SK-N-SH (cell line): ENCODE data around the gene TMEM50B. TPM values are rescaled to one million over a fixed set of nuclear protein-coding genes. Genes with fewer than 3 reads are reported as not detected.
A peak's percentile ranks its signal among the peaks of the same experiment; 100 is the strongest.

Source experiments
- CTCF ChIA-PET: fragments of 300-600, 350-600 bp; formaldehyde crosslinking; extraction: SDS; loops from one replicate; lab custom pipeline; 2021; lab: Yijun Ruan, JAX
- POLR2A ChIA-PET: fragments of 350-600 bp; sonication (Branson Sonifier 250); formaldehyde crosslinking; extraction: SDS; loops from one replicate; lab custom pipeline; 2020; ENCODE audit warnings: antibody characterized with exemption, inconsistent platforms; lab: Yijun Ruan, JAX
- DNase-seq: peaks from one replicate; pipeline ENCODE4 v3.0.0; 2012
- H2AFZ ChIP-seq: fragments of 200-600 bp; sonication (generic); 2 replicates; pipeline ENCODE4 v1.8.1; 2016; ENCODE audit warnings: antibody characterized with exemption, mild to moderate bottlenecking, low read depth
- H3F3A ChIP-seq: fragments of 200-600 bp; sonication (generic); replicated peaks from 2 replicates; pipeline ENCODE3; 2016; ENCODE audit warnings: antibody characterized with exemption, mild to moderate bottlenecking; ENCODE audit not compliant: insufficient read depth
- H3K27ac ChIP-seq, 2 experiments: fragments of 200-500 bp in 1 of 2; fragments of 200-600 bp in 1 of 2; sonication (Bioruptor generic) in 1 of 2; sonication (generic), shearing (Covaris generic) in 1 of 2; 2 replicates each; pipeline versions ENCODE4 v1.5.1 to v1.6.1; 2014 to 2016; ENCODE audit warnings: low read depth in 2 of 2, inconsistent platforms in 1 of 2, low read length in 1 of 2, mild to moderate bottlenecking in 1 of 2, mixed read lengths in 1 of 2
- H3K27me3 ChIP-seq: fragments of 200-600 bp; sonication (generic), shearing (Covaris generic); 2 replicates; pipeline ENCODE4 v1.6.1; 2016; ENCODE audit warnings: mixed run types; ENCODE audit not compliant: insufficient read depth
- H3K36me3 ChIP-seq, 2 experiments: fragments of 200-500 bp in 1 of 2; fragments of 200-600 bp in 1 of 2; sonication (Bioruptor generic) in 1 of 2; sonication (generic) in 1 of 2; replicated peaks in 1 of 2; 2 replicates each; pipeline versions ENCODE3 to v1.5.1; 2014 to 2016; ENCODE audit warnings: low read length in 1 of 2, mild to moderate bottlenecking in 1 of 2; ENCODE audit not compliant: insufficient read depth in 2 of 2, control insufficient read depth in 1 of 2
- H3K4me1 ChIP-seq, 2 experiments: fragments of 200-500 bp in 1 of 2; fragments of 200-600 bp in 1 of 2; sonication (Bioruptor generic) in 1 of 2; sonication (generic), shearing (Covaris generic) in 1 of 2; 2 replicates each; pipeline versions ENCODE4 v1.5.1 to v1.6.1; 2014 to 2016; ENCODE audit warnings: low read depth in 1 of 2, low read length in 1 of 2, mixed run types in 1 of 2; ENCODE audit not compliant: insufficient read depth in 2 of 2, control insufficient read depth in 1 of 2
- H3K4me2 ChIP-seq: fragments of 200-600 bp; sonication (generic), shearing (Covaris generic); 2 replicates; pipeline ENCODE4 v1.6.1; 2017; ENCODE audit warnings: mixed run types
- H3K4me3 ChIP-seq, 2 experiments: fragments of 200-500 bp in 1 of 2; fragments of 200-600 bp in 1 of 2; sonication (Bioruptor generic) in 1 of 2; sonication (generic), shearing (Covaris generic) in 1 of 2; 2 replicates each; pipeline versions ENCODE4 v1.5.1 to v1.8.1; 2014 to 2016; ENCODE audit warnings: low read depth in 2 of 2, inconsistent platforms in 1 of 2, low read length in 1 of 2, mild to moderate bottlenecking in 1 of 2, mixed read lengths in 1 of 2, moderate library complexity in 1 of 2
- H3K79me2 ChIP-seq: fragments of 200-600 bp; sonication (generic); 2 replicates; pipeline ENCODE4 v1.8.1; 2017; ENCODE audit warnings: mild to moderate bottlenecking; ENCODE audit not compliant: insufficient read depth
- H3K9ac ChIP-seq: fragments of 200-600 bp; sonication (generic); 2 replicates; pipeline ENCODE4 v1.6.1; 2017; ENCODE audit warnings: mixed run types
- H3K9me2 ChIP-seq: fragments of 200-600 bp; sonication (generic); 2 replicates; pipeline ENCODE4 v1.6.1; 2017; ENCODE audit warnings: mixed run types
- H3K9me3 ChIP-seq: fragments of 200-600 bp; sonication (generic); 2 replicates; pipeline ENCODE4 v1.6.1; 2017; ENCODE audit warnings: mixed run types, mild to moderate bottlenecking, moderate library complexity
- H4K20me1 ChIP-seq: fragments of 200-600 bp; sonication (generic); 2 replicates; pipeline ENCODE4 v1.6.1; 2017; ENCODE audit warnings: mild to moderate bottlenecking, mixed run types; ENCODE audit not compliant: insufficient read depth
- EZH2phosphoT487 ChIP-seq: fragments of 200-600 bp; sonication (generic); IDR thresholded peaks from 2 replicates; pipeline ENCODE4 v1.6.1; 2017; ENCODE audit warnings: low read depth, mixed run types, mild to moderate bottlenecking, antibody characterized with exemption, moderate library complexity, borderline replicate concordance
- FOSL2 ChIP-seq: IDR thresholded peaks from 2 replicates; pipeline ENCODE4 v1.4.0; 2012; ENCODE audit warnings: low read depth, mild to moderate bottlenecking, moderate library complexity, borderline replicate concordance
- FOXJ3 ChIP-seq: sonication (generic); formaldehyde crosslinking; IDR thresholded peaks from 2 replicates; pipeline ENCODE4 v1.5.1; 2020; ENCODE audit warnings: mild to moderate bottlenecking, missing genetic modification reagents
- JUND ChIP-seq: IDR thresholded peaks from 2 replicates; pipeline ENCODE4 v1.4.0; 2012
- RAD21 ChIP-seq: IDR thresholded peaks from 2 replicates; pipeline ENCODE4 v1.6.1; 2012; ENCODE audit warnings: mild to moderate bottlenecking, low read length
- SIN3A ChIP-seq: IDR thresholded peaks from 2 replicates; pipeline ENCODE4 v1.6.1; 2012; ENCODE audit warnings: low read depth, mild to moderate bottlenecking, low read length, moderate library complexity, borderline replicate concordance
- USF1 ChIP-seq: IDR thresholded peaks from 2 replicates; pipeline ENCODE4 v1.4.0; 2012; ENCODE audit warnings: low read depth, borderline replicate concordance
- WGBS: methylation state at CpG from one replicate; pipeline ENCODE4 v1.1.6; 2017; ENCODE audit warnings: low lambda C conversion rate; 5-methylcytosine and 5-hydroxymethylcytosine counted together
- polyA plus RNA-seq, 3 experiments: library from polyadenylated mRNA; depleted of rRNA; stranded (reverse); fragments of >200 nt; gene quantifications; 2 replicates each; pipeline ENCODE4 v1.2.3, GENCODE V29; 2012
- TF ChIP-seq, protein P1 (sequence below): IDR thresholded peaks from 2 replicates; pipeline ENCODE4 v1.6.1; 2012; ENCODE audit warnings: mild to moderate bottlenecking, low read depth, low read length, moderate library complexity
- TF ChIP-seq, protein P2 (sequence below): fragments of 200-600 bp; sonication (generic); IDR thresholded peaks from 2 replicates; pipeline ENCODE4 v1.6.1; 2017; ENCODE audit warnings: antibody characterized with exemption, mild to moderate bottlenecking, moderate library complexity
- TF ChIP-seq, protein P3 (sequence below): IDR thresholded peaks from 2 replicates; pipeline ENCODE4 v1.4.0; 2012; ENCODE audit warnings: low read depth, borderline replicate concordance

TMEM50B gene
- polyA plus RNA-seq, 1 of the 3 experiments (the other 2 are of a cell fraction) = 27.3 TPM

DNA sequence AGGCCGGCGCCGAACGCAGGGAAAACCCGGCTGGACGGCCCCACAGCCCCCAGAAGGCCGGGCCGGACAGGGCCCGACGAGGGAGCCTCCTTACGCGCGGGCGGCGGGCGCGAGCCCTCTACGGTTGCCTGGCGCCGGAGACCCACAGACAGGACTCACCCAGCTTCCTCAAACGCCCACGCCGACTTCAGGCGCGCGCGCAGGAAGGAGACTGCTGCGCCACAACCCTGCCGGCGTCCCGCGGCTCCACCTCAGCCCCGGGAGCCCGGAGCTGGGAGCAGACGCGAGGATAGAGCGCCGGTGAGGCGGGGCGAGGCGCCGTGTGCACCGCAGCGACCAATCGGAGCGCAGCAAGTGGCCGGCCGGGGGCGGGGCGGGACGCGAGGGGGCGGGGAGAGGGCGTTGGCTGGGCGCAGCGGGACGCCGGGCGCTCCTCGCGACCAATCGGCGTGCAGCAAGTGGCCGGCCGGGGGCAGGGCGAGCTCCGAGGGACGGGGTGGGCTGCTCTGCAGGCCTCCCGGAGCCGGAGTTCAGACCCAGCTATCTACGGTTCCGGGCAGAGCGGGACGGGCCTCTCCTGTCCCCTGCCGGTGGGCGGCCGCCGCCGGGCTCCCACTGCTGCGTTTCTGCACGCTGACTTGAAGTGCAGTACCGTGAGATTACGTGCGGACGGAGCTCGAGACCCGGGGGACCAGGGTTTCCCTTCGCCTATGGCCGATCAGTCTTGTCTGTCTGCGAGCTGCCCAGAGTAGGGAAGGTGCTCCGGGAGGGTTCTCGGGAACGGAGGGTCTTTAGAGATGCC is at the start of gene TMEM50B (continued):
- TF ChIP-seq, protein P1, sequence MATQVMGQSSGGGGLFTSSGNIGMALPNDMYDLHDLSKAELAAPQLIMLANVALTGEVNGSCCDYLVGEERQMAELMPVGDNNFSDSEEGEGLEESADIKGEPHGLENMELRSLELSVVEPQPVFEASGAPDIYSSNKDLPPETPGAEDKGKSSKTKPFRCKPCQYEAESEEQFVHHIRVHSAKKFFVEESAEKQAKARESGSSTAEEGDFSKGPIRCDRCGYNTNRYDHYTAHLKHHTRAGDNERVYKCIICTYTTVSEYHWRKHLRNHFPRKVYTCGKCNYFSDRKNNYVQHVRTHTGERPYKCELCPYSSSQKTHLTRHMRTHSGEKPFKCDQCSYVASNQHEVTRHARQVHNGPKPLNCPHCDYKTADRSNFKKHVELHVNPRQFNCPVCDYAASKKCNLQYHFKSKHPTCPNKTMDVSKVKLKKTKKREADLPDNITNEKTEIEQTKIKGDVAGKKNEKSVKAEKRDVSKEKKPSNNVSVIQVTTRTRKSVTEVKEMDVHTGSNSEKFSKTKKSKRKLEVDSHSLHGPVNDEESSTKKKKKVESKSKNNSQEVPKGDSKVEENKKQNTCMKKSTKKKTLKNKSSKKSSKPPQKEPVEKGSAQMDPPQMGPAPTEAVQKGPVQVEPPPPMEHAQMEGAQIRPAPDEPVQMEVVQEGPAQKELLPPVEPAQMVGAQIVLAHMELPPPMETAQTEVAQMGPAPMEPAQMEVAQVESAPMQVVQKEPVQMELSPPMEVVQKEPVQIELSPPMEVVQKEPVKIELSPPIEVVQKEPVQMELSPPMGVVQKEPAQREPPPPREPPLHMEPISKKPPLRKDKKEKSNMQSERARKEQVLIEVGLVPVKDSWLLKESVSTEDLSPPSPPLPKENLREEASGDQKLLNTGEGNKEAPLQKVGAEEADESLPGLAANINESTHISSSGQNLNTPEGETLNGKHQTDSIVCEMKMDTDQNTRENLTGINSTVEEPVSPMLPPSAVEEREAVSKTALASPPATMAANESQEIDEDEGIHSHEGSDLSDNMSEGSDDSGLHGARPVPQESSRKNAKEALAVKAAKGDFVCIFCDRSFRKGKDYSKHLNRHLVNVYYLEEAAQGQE = peak; percentile 55; the same call in 1 of the 2 replicates
- TF ChIP-seq RAD21 (peak; percentile 43), FOXJ3 (CRISPR knock-in tag) (no peak), JUND (no peak), USF1 (no peak)
- TF ChIP-seq, protein P2, sequence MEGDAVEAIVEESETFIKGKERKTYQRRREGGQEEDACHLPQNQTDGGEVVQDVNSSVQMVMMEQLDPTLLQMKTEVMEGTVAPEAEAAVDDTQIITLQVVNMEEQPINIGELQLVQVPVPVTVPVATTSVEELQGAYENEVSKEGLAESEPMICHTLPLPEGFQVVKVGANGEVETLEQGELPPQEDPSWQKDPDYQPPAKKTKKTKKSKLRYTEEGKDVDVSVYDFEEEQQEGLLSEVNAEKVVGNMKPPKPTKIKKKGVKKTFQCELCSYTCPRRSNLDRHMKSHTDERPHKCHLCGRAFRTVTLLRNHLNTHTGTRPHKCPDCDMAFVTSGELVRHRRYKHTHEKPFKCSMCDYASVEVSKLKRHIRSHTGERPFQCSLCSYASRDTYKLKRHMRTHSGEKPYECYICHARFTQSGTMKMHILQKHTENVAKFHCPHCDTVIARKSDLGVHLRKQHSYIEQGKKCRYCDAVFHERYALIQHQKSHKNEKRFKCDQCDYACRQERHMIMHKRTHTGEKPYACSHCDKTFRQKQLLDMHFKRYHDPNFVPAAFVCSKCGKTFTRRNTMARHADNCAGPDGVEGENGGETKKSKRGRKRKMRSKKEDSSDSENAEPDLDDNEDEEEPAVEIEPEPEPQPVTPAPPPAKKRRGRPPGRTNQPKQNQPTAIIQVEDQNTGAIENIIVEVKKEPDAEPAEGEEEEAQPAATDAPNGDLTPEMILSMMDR = peak; percentile 53
- TF ChIP-seq, protein P3, sequence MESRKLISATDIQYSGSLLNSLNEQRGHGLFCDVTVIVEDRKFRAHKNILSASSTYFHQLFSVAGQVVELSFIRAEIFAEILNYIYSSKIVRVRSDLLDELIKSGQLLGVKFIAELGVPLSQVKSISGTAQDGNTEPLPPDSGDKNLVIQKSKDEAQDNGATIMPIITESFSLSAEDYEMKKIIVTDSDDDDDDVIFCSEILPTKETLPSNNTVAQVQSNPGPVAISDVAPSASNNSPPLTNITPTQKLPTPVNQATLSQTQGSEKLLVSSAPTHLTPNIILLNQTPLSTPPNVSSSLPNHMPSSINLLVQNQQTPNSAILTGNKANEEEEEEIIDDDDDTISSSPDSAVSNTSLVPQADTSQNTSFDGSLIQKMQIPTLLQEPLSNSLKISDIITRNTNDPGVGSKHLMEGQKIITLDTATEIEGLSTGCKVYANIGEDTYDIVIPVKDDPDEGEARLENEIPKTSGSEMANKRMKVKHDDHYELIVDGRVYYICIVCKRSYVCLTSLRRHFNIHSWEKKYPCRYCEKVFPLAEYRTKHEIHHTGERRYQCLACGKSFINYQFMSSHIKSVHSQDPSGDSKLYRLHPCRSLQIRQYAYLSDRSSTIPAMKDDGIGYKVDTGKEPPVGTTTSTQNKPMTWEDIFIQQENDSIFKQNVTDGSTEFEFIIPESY = no peak
- TF ChIP-seq, all 33 proteins: peak for 13

DNA sequence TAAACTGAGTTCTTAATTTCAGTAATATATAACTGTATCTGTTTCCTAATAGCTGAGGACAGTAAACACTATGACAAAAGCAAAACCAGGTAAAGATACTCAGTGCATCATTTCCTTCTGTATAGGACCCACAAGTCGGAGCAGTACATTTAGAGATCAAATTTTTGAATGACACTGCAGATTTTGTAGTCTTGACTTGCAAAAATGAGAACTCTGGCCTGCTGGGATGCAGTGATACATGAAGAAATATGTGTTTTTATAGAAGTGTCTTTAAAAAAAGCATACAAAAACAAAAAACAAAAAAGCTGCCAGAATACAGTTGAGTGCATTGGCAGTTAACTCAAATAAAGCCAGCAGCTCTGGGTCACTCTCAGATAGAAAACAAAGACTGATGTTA is 43.2 kb upstream of the TMEM50B start:
- Histone ChIP-seq H4K20me1 (no peaks in the 10 kb centered on the region), H2AFZ (no peak overlapping the region), H3K79me2 (no peaks in the 10 kb centered on the region), H3K4me1 (no peaks in the 10 kb centered on the region), H3K9me3 (no peaks in the 10 kb centered on the region), H3K9ac (no peak overlapping the region), H3K27me3 (no peaks in the 10 kb centered on the region), H3K36me3 (peaks cover 52 to 70% of the 10 kb centered on the region in 2 experiments), H3K9me2 (no peaks in the 10 kb centered on the region), H3K27ac (no peak overlapping the region), H3K4me2 (no peak overlapping the region), H3K4me3 (no peak overlapping the region), H3F3A (peaks cover 12% of the 10 kb centered on the region)
- 100% methylated on average over 1 of the region's 1 CpG for WGBS
- CTCF ChIA-PET = no interaction called here
- POLR2A ChIA-PET = interaction anchor here (0.6 to 1.0 kb wide), 2 partner anchors 10 to 42 kb away, joined by 3 to 5 read pairs; no protein-coding TSS in a partner anchor
- DNase-seq = no peak
- TF ChIP-seq SIN3A = no peak
- no peak for TF ChIP-seq FOSL2
- no peak for TF ChIP-seq EZH2phosphoT487
